GM20000 (cell line): Measurements from ENCODE around the gene MC4R.
"Not testable (repeated sequence)": the region's sequence is repeated elsewhere in the genome, so short reads cannot be mapped to it uniquely, and the experiment has no call there.

Source experiments
- DNase-seq: peaks from one replicate; pipeline ENCODE4 v3.0.0; 2012; ENCODE audit warnings: low spot score
- CTCF ChIP-seq: IDR thresholded peaks from 2 replicates; pipeline ENCODE4 v1.5.1; 2012; ENCODE audit warnings: mild to moderate bottlenecking, control low read depth; ENCODE audit errors: extremely low read depth, missing control alignments

Gene MC4R

GRCh38 chr18:60372596-60372995, at the start of gene MC4R:
Gene MC4R, minus strand, starts transcription at chr18:60372775. Its CDS starts 426 bp downstream, at chr18:60372349.
- no peak for TF ChIP-seq CTCF
- no peak for DNase-seq

- DNase-seq = not testable (repeated sequence)
These were observed 49.7 kb upstream of the MC4R start for GRCh38 chr18:60422306-60422705.

- TF ChIP-seq CTCF = no peak
- no peak for DNase-seq
These were observed 49.0 kb upstream of the MC4R start for GRCh38 chr18:60421356-60422118.

- TF ChIP-seq CTCF = no peak
- no peak for DNase-seq
These were observed 45.4 kb upstream of the MC4R start for GRCh38 chr18:60417946-60418345.

- TF ChIP-seq CTCF = peak; percentile 58
- no peak for DNase-seq
These were observed 41.5 kb upstream of the MC4R start for GRCh38 chr18:60413944-60414547.

- no peak for DNase-seq
- TF ChIP-seq CTCF = no peak
These were observed 39.1 kb upstream of the MC4R start for GRCh38 chr18:60411715-60412114.

GRCh38 chr18:60406721-60407120, 34.1 kb upstream of the MC4R start:
- DNase-seq = no peak
- no peak for TF ChIP-seq CTCF
